ENCODE results near the gene MTUS2. TPM values are rescaled to one million over a fixed set of nuclear protein-coding genes. Genes with fewer than 3 reads are reported as not detected.

MTUS2 gene
- total RNA-seq, 1 experiment from 2014 or later, result 0.35 TPM

DNA sequence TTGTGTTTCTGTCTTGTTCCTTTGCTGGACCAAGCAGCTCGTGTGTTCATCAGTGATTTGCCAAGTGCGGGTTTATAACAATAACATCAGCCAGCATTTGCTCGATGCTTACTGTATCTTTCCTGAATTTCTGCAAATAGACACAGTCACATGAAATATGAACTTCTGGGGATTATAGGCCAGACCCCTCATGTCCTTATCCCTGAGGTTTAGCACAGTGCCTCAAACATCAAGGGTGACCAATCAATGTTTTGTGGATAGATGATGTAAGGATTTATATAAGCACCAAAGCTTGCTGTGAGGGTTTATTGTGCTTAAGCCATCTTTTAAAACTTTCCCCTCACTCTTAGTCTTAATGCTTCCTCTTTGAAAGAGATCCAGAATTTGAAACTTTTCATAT is 451.5 kb downstream of the MTUS2 start:
- Histone ChIP-seq H4K20me1 (ENCODE audit: control insufficient read depth, insufficient read depth, insufficient read length) (no peaks in the 10 kb centered on the region), H4K5ac (ENCODE audit: insufficient read length, low read depth, low read length) (no peak overlapping the region), H3K4ac (ENCODE audit: low read depth, low read length) (no peak overlapping the region), H3K79me1 (ENCODE audit: insufficient read depth, low read depth, low read length, poor library complexity, severe bottlenecking) (no peaks in the 10 kb centered on the region), H3K79me2 (ENCODE audit: insufficient read depth, low read length) (no peaks in the 10 kb centered on the region), H4K8ac (replicated peaks; ENCODE audit: insufficient read length, low read depth, low read length) (no peak overlapping the region), H3K27me3 (ENCODE audit: insufficient read depth, low read length) (no peaks in the 10 kb centered on the region), H3K14ac (ENCODE audit: insufficient read depth, low read length) (no peak overlapping the region), H2BK15ac (ENCODE audit: low read depth, low read length) (no peak overlapping the region), H3T11ph (ENCODE audit: low read length) (no peak overlapping the region), H3K27ac (ENCODE audit: insufficient read length, low read depth, low read length) (no peak overlapping the region), H2AFZ (ENCODE audit: low read length) (no peak overlapping the region), H2BK120ac (ENCODE audit: low read depth, low read length, poor library complexity, severe bottlenecking) (no peak overlapping the region), H2BK5ac (ENCODE audit: insufficient read length, low read length) (no peak overlapping the region), H3K9ac (ENCODE audit: extremely low read depth, insufficient read length, low read length) (no peak overlapping the region), H3K23ac (ENCODE audit: insufficient read length, low read depth, low read length) (no peak overlapping the region), H4K91ac (ENCODE audit: insufficient read length, low read depth, low read length) (no peak overlapping the region), H3K18ac (ENCODE audit: insufficient read length, low read depth, low read length) (no peak overlapping the region), H3K4me2 (ENCODE audit: insufficient read depth, insufficient read length, low read length) (no peak overlapping the region), H2BK20ac (ENCODE audit: low read depth, low read length, poor library complexity, severe bottlenecking) (no peak overlapping the region), H2AK5ac (ENCODE audit: insufficient read length, low read length) (no peak overlapping the region), H3K9me3 (ENCODE audit: control insufficient read depth, low read depth, low read length) (no peaks in the 10 kb centered on the region), H3K56ac (ENCODE audit: insufficient read length, low read depth, low read length) (no peak overlapping the region), H3K4me1 (ENCODE audit: insufficient read depth, low read length) (no peaks in the 10 kb centered on the region), H2BK12ac (ENCODE audit: insufficient read length, low read depth, low read length) (no peak overlapping the region), H3K23me2 (ENCODE audit: insufficient read length, low read depth, low read length, poor library complexity, severe bottlenecking) (no peaks in the 10 kb centered on the region)
- Mint-ChIP-seq H3K4me1 (no peaks in the 10 kb centered on the region), H3K27ac (no peak overlapping the region), H3K9me3 (peaks cover 4% of the 10 kb centered on the region in 2 experiments), H3K4me3 (no peak overlapping the region), H3K27me3 (ENCODE audit: low read depth) (peaks cover 3% of the 10 kb centered on the region), H3K36me3 (ENCODE audit: insufficient read depth in 1 of 3, low read depth in 3 of 3) (no peaks in the 10 kb centered on the region)
- TF ChIP-seq, protein P1, sequence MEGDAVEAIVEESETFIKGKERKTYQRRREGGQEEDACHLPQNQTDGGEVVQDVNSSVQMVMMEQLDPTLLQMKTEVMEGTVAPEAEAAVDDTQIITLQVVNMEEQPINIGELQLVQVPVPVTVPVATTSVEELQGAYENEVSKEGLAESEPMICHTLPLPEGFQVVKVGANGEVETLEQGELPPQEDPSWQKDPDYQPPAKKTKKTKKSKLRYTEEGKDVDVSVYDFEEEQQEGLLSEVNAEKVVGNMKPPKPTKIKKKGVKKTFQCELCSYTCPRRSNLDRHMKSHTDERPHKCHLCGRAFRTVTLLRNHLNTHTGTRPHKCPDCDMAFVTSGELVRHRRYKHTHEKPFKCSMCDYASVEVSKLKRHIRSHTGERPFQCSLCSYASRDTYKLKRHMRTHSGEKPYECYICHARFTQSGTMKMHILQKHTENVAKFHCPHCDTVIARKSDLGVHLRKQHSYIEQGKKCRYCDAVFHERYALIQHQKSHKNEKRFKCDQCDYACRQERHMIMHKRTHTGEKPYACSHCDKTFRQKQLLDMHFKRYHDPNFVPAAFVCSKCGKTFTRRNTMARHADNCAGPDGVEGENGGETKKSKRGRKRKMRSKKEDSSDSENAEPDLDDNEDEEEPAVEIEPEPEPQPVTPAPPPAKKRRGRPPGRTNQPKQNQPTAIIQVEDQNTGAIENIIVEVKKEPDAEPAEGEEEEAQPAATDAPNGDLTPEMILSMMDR (conservative IDR thresholded peaks at IDR 0.05), result no peak
- no CpG with 5 or more reads among the region's 3 CpGs for WGBS (ENCODE audit: extremely low coverage, insufficient read length, low lambda C conversion rate)
- no peak for DNase-seq

Data from H9 (cell line).